Measurements from ENCODE around the gene MLN.

DNA sequence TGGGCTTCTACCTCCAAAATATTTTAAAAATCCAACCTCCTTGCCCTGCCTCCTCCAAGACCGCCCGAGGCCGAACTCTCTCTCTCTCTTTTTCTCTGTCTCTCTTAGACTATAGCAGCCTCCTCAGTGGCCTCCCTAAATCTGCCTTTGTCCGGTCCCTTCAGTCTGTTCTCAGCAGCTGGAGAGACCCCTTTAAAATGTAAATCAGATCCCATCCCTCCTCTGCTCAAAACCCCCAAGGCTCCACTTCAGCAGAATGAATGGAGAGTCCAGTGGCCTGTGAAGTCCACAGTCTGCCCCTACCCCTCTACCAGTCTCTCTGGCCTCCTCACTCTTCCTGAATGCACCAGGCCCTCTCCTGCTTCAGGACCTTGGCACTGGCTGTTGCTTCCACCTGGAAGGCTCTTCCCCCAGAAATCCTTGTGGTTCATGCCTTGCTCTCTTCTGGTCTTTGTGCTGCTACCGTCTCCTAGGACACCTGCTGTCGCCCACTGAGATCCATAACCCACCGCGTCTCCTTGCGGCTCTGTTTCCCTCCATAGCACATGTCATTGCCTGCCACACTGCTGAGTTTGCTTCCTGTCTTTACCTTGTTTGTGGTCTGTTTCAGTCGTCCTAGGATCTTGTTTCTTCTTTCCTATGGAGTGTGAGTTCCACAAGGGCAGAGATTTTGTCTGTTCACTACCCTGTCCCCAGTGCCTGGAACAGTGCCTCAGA, 6.0 kb downstream of the MLN start:
- no peak for TF ChIP-seq EP300 (IDR thresholded peaks at IDR 0.05; ENCODE audit: low read depth)
- TF ChIP-seq, protein P1, sequence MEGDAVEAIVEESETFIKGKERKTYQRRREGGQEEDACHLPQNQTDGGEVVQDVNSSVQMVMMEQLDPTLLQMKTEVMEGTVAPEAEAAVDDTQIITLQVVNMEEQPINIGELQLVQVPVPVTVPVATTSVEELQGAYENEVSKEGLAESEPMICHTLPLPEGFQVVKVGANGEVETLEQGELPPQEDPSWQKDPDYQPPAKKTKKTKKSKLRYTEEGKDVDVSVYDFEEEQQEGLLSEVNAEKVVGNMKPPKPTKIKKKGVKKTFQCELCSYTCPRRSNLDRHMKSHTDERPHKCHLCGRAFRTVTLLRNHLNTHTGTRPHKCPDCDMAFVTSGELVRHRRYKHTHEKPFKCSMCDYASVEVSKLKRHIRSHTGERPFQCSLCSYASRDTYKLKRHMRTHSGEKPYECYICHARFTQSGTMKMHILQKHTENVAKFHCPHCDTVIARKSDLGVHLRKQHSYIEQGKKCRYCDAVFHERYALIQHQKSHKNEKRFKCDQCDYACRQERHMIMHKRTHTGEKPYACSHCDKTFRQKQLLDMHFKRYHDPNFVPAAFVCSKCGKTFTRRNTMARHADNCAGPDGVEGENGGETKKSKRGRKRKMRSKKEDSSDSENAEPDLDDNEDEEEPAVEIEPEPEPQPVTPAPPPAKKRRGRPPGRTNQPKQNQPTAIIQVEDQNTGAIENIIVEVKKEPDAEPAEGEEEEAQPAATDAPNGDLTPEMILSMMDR (IDR thresholded peaks at IDR 0.05): no peak

All from transverse colon (tissue), 3 donors.